HG03571 (cell line): ENCODE measurements around the gene TRAF5.

Experiments
- ATAC-seq: cut with Tn5 transposase; IDR thresholded peaks from one replicate; pipeline ENCODE4 v1.9.1; 2021; ENCODE audit not compliant: unreplicated experiment

Gene TRAF5

DNA sequence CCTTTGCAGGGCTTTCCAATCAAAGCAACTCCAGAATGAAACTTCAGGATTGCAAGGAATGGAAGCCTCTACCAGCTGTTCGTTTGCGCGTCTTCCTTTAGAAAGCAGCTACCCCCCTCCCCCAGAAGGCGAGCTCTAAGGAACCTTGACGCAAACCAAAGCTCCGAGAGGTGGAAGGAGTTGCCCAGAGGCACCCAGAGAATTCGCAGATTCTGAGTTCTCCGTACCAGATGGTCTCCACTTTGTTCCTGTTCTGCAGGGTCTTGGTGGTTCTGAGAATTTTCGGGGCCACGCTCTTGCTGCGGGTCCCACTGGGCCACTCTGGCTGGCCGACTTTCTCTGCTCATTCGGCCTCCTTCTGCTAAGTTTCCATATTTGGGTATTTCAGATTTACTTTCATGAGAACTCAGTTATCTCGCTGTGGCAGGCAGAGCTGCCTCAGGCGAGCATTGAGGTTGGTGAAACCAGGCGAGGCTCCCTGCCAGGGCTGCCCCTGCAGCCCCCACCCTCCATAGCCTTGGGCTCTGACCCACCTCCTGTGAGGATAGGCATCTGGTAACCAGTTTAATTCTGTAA lies 801 bp downstream of the TRAF5 start:
- peak; percentile 30 for ATAC-seq

DNA sequence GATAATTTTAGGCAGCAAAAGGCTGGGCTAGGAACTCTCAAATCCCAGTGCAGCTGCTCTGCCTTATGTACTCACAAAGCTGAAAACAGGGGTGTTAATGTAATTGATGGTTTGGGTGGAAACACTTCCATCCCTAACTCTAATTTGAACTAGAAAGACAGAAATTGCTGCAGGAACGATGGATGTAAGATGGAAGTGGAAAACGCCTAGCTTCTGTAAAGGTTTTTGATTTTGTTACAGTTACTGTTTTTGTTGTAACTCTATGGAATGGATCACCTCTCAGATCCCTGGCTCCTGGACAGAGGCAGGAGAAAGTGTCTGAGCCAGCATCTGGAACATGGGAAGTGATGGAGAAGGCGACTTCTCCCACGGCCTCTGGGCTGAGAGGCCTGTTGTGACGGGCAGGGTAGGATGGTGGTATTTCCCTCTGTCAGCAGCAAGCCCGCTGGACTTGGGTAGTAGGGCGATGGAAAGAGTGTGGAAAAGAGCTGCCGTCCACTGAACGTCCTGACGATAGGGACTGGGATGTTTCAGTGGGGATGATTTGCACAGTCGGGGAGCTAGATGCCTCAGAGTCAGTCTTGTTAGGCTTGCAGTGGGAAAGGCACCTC lies 1.6 kb downstream of the TRAF5 start:
- no peak for ATAC-seq

DNA sequence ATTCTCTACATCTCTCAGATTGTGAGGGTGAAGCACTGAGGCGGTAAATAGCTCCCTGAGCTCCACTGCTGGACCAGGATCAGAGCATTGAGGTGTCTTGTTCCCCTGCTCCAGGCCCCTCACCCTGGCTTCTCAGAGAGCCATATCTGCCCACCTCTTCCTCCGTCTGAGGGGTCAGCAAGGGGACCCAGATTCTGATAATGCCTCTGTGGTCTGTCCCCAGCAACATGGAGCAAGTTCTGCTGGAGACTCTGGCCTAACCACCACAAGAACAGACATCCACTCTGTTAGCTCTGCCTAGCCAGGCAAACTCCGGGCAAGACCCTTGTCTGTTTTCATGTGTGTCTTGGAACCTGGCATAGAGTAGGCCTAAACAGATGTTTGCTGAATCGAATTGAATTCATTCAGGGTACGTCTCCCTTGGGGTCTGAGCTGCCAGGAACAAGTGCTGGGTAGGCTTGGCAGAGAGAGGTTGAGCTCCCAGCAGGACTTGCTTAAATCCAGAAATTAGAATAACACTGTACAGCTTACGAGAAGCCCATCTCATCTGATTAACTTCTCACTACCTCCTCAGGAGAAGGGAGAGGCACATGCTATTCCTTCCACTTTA lies 2.3 kb downstream of the TRAF5 start:
- no peak for ATAC-seq

DNA sequence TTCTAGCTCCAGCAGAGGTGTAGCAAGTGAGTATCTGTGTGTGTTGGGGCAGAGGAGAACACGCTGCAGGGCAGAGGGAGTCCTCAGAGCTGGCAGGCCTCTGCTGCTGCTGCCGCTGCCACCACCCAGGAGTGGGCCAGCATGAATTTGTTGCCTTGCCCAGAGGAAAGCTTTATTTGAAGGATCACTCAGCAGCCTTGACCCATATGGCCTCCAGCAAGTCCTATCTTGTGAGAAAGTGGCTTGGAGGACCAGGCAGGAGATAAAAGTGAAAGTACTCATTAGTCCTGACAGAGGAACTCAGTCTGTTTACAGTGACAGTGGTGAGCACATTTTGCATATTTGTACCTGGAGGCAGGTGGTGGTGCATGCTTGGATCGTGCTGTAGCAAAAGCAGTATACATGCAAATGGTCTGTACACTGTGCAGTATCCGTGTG lies 3.1 kb downstream of the TRAF5 start:
- peak; percentile 38 for ATAC-seq

DNA sequence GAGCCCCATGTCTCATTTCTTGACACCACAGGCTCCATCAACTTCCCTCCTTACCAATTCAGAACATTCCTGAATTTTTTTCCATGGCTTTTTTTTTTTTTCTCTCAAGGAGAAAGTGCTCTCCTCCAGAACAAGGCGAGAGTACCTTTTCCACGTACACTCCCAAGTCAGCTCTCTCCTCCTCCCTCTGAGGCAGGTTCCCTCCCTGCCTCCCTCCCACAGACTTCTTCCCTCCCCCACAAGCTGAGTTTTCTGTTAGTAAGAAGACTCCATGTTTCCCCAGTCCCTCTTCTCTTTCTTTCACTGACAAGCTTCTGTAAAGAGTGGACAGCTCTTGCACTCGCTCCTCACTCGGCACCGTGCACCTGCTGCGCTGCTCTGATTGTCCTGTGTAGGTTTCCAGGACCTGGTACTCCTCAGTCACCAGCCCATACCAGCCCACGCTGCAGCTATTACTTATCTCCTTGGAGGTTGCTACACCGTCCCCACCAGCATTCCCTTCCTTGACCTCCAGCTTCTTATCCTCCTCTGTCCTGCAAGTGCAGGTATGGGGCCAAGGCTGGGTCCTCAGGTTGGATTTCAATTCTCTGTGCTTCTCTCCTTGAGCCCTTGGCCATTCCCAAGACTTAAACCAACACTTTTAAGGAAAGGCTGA lies 3.8 kb downstream of the TRAF5 start:
- no peak for ATAC-seq

DNA sequence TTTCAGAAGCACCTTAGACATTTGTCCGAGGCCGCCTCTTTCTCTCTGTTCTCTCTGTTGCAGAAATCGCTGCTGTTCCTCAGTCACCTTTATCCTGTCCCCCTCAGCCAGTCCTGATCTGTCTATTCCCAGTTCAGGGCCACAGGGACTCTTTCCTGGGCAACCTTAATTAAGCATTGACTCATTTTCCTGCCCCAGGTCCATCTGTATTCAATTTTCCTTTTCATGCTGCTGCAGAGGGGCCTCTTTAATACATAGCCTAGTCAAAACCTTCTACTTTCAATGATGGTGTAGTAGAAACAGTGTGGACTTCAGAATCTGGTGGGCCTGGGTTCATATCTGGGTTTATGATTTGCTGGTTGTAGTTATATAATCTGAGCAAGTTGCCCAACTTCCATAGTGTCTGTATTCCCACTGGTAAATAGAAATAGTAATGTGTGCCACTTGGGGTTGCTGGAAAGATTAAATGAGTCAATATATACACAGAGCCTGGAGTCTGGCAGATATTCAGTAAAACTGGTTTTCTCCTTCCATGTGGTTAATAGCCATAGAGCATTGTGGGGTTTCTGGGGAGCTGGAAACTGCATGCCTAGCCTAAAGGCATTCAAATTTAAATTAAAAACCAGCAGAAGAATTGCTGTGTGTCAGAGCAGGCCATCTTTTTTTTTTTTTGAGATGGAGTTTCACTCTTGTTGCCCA lies 4.5 kb downstream of the TRAF5 start:
- no peak for ATAC-seq

DNA sequence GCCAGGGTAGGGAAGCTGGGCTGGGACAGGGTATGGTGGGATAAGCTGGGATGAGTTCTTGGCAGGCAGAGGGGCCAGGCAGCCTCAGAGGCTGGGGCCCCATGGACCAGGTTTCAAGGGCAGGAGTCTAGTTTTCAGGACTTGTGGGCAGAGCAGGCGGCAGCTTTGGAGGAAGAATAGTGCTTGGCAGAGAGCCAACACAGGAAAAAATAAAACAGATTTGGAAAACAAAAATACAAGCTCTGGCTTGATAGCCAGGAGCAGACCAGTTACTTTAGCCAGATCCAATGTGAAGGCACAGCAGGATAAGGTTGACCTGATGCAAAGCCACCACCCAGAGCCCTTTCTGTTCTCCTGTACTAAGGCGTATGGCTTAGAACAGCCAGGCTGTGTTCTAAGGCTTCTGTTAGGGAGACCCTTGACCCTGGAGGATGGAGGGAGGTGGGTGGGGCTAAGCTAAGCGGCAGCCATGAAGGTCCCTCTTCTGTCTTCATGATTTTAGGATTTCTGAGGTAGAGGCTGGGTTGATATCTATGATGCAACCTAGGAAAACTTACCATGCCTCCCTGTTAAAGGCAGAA lies 5.5 kb downstream of the TRAF5 start:
- ATAC-seq = no peak

DNA sequence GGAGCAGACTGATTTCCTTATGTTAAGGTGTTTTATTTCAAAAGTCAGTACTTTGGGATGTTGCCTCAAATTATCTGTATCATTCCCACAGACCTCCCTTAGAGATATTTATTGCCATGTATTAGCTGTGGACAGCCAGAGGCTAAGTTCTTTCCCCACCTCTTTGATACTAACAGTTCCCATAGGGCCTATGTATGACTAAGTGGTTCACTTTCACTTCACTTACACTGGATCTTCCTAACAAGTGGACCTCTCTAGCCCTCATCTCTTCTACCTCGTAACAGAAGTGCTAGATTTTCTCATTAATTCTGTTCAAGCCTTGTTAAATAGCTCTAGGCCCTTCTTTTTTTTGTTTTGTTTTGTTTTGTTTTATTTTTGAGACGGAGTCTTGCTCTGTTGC lies 6.2 kb downstream of the TRAF5 start:
- ATAC-seq = no peak

DNA sequence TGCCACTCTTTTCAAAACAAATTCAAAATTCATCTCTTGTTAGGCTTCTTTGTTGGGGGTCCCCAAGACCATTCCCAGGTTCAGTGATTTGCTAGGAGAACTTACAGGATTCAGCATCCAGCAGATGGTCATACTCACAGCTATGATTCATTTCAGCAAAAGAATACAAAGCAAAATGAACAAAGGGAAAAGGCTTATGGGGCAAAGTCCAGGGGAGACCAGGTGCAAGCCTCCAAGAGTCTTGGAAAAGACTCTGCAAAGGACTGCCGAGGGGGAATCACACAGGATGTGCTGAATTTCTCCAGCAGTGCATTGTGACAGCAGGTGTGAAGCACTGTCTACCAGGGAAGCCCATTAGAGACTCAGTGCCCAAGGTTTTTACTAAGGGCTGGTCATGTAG lies 7.3 kb downstream of the TRAF5 start:
- ATAC-seq = no peak

DNA sequence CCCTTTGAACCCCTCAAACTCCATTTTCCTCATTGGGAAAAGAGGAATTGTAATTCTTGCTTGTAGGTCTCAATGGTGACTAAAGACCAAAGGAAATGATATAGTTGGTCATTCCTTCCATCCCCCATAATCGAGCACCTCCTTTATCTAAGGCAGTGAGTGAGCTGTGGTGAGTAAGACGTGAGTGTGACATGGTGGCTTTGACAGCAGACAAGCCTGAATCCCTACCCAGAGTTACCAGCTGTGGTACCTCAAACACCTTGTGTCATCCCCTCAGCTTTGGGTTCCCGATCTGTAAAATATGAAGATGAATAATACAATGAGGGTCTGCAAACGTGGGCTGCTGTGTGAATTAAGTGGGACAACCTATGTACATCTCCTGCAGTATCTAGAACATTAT lies 8.4 kb downstream of the TRAF5 start:
- no peak for ATAC-seq

DNA sequence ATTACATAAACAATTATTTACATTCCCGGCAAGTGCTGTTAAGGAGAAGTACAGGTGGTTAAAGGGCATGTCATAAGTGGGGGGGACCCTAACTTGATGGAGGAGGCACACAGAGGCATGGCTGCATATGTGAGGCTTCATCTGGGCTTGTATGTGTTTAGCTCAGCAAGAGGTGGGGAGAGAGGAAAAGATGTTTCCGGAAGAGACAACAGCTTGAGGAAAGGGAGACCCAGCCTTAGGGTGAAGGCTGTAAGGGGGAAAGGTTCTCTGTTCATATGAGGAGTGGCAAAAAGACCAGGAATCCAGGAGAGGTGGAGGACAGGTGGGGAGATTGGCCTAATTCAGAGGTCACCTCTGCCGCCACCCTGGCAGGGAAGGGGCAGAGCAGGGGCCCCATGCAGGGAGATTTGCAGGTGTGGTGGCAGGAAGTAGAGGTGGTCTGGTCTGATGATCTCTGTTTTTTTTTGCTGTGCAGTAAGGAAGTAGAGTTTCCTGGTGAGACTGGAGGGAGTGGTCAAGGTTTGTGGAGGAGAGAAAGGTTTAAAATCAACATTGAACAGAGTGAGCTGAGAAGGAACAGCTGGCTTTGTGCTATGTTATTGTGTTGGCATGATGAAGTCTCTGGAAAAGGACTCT lies 9.0 kb downstream of the TRAF5 start:
- peak; percentile 89 for ATAC-seq

DNA sequence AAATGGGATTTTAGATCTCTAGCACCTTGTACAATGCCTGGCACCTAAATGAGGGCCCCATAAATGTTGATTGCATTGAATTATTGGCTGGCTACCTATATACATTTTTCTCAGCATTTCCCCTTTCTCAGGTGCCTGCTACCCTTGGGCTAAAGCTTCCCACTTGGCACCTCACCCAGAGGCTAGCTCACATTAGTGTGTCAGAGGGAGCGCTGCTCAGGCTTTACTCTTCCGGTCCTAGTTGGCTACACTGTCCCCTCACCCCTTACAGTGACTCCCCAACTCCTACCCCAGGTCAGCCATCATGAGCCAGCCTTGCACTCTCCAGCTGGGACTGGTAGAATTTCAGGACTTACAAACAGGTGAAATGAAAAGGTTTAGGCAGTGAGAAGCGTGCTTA lies 9.5 kb downstream of the TRAF5 start:
- no peak for ATAC-seq

DNA sequence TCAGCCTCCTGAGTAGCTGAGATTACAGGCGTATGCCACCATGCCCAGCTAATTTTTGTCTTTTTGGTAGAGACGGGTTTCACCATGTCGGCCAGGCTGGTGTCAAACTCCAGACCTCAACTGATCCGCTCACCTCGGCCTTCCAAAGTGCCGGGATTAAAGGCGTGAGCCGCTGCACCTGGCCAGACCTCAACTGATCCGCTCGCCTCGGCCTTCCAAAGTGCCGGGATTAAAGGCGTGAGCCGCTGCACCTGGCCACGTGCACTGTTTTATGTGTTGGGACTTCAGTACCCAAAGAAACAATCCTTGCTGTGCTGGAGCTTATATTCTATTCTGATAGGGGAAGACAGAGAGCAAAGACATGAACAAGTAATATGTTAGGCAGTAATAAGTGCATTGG lies 10.1 kb downstream of the TRAF5 start:
- no peak for ATAC-seq

DNA sequence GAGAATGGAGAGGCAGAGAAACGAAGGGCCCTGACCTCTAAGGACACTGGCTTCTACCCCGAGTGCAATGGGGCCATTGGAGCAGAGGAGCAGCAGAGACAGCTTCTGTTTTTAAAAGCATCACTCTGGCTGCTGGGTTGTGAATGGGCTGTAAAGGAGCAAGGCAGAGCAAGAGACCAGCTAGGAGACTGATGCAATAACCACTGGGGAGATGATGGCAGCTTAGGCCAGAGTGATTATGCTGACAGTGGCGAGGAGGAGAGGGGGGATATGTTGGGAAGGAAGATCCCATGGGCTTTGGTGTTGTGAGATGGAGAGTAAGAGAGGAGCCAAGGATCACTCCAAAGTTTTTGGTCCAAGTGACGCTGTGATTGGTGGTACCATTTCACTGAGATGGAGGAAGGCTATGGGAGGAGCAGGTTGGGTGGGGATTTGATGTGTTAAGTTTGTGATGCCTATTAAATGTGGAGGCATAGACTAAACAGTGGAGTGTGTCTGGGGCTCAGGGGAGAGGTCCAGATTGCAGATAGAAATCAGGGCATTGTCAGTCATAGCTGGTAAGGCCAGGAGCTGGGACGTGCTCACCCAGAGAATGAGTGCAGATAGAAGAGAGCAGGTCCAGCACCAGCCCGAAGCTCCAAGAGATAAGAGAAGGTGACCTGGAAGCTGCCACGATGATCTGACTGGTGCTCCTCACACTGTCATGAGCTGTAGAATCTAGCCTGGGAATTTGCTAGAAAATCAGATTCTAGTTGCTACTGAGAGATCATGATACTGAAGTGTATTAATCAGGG lies 11.0 kb downstream of the TRAF5 start:
- ATAC-seq = no peak

DNA sequence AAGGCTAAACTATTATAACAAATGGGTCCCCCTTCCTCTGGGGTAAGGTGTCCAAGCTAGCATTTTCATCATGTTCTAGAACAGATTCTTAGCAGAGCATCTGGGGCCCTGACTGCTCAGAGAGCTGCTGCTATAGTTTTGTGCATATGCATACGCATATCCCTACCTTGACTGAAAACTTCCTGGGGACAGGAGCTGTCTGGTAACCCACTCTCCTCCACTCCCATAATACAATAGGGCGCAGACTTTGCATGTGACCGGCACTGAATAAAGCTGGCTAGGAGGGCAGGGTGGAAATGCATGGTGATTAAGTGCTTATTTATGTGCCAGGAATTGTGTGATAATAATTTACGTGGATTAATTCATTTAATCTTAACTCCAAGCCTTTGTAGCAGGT lies 11.6 kb downstream of the TRAF5 start:
- no peak for ATAC-seq

DNA sequence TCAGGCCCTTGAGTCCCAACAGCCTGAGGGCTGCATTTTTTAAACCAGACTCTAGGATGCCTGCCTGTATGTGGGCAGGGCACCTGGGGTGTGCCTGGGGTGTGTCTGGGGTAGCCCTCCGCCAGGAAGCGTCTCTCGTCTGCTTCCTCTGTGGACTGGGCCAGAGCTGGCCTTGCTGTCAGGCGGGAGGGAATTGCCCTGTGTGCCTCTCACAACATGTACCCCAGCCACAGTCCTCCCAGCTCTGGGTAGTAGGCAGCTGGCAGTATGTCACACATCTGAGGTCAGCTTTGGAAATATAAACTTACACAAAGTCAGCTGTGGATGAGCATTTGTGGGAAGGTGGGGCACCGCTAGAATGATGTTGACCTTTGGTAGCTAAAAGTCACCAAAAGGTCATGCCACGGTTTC lies 13.0 kb downstream of the TRAF5 start:
- ATAC-seq = no peak

DNA sequence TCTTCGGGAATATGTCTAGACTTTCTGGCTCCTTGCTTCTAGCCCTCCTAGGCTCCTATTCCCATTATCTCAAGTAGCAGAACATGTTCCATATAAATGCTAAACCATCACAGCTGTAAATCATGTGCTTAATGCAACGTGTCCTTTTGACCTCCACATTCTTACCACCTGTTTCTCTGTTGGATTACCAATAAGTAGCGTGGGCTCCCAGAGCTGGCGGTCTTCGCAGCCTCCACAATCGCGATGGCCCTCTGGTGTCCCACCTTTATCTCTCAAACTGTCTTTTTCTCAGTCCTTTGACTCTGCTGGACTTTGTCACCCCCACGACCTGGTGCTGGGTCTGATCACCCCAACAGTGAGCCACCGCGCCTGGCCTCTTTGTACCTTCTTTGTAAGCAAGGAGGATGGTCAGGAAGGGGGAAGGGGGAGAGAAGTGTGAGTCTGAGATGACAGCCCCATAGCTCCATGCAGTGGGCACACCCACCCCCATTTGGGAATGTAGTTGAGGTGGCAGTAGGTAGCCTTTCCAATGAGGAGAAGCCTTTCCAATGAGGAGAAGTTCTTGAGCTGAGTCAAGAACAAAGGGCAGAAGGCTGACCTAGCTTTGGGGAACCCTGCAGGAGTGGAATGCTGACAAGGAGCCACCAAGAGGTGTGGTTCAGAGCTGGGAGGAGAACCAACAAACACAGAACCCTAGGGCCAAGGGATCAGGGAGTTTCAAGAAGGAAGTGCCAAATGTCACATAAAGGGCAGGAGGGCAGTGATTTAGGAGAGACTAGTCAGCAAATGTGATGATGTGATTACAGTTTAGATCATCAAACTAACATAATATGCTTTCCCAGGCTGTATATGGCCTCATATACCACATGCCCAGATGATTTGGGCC lies 14.2 kb downstream of the TRAF5 start:
- no peak for ATAC-seq

DNA sequence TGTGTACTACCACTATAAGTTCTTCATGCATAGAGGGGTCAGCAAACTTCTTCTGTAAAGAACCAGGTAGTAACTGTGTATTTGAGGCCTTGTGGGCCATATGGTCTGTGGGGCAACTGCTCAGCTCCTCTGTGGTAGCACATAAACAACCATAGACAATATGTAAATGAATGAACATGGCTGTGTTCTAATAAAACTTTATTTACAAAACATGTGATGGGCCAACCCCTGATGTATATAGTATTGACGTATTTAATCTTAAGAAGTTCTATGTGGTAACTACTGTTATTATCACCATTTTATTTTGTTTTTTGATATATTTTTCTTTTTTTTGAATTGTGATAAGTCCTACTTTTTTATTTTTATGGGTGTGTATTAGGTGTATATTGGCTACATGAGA lies 15.4 kb downstream of the TRAF5 start:
- ATAC-seq = no peak

DNA sequence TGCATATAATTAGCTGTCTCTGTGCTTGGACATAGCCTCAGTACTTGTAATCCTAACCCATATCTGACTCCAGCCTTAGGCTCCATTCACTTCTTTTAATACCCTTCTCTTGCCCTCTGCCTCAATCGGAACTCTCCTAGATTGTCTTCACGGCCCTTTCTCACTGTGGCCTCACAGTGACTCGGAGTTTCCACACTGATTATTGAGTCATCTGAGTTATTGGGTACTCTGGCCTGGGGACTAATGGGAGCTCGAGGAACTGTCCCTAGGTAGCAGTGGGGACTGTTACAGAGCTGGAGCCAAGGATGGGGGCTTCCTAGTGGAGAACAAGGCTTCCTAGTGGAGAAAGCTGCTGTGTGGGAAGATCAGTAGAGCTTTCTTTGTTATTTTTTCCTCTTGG lies 17.0 kb downstream of the TRAF5 start:
- no peak for ATAC-seq
